Measurements from ENCODE around the gene SLX4IP.
A peak's percentile ranks its signal among the peaks of the same experiment; 100 is the strongest.

SLX4IP gene

DNA sequence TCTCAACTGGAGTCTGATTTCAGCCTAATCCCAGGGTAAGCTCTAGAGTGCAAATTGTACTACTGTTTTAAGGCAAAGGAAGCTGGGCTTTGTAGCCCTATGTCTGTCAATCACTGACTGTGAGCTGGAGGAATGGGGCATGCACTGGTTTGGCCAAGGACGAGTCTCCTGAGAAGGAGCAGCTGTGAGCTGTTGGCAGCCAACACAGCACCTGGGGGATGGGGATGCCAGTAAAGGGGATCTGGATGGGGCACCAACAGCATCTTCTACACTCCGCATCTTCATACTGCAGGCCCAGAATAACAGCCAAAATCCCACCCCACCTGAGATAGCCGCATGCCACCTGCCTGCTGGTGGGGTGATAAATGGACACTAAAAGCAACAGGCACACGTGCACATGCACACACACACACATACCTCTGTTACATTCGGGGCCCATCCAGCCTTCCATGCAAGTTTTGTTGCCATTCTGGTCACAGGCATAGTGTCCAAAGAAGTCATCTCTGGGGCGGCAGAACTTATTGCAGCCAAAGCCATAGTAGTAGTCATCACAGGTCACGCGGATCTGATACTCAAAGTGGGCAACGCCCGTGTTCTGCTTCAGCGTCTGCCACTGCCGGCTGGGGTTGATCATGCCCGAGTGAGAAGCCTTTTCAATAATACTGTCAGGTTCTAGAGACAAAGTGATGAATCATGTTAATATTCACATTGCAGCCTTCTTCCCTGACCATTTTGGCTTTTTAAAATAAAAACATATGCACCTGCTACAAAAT lies 223.1 kb downstream of the SLX4IP start:
- Histone ChIP-seq H3K18ac (ENCODE audit: low read length) (no peak overlapping the region), H2AK5ac (ENCODE audit: low read length) (no peak overlapping the region), H3K56ac (ENCODE audit: low read length) (no peak overlapping the region), H3K23ac (ENCODE audit: low read length) (no peak overlapping the region), H3K9ac (ENCODE audit: low read length) (no peak overlapping the region), H3K79me1 (ENCODE audit: low read length) (peaks cover 6% of the 10 kb centered on the region), H4K5ac (ENCODE audit: low read length) (no peak overlapping the region), H3K27ac (ENCODE audit: low read depth, low read length) (no peak overlapping the region), H4K8ac (ENCODE audit: low read depth, low read length) (no peak overlapping the region), H3K4me2 (ENCODE audit: low read length) (no peak overlapping the region), H3K4me1 (ENCODE audit: control insufficient read depth, low read depth, low read length) (peaks cover 22% of the 10 kb centered on the region), H3K4ac (ENCODE audit: low read depth, low read length) (no peak overlapping the region), H2BK120ac (ENCODE audit: low read depth, low read length) (no peak overlapping the region), H3K4me3 (ENCODE audit: low read length) (no peak overlapping the region), H3K36me3 (ENCODE audit: control insufficient read depth, insufficient read depth, low read length) (no peaks in the 10 kb centered on the region), H2BK15ac (replicated peaks; ENCODE audit: low read depth) (no peak overlapping the region), H3K27me3 (ENCODE audit: insufficient read depth, low read length, poor library complexity) (no peaks in the 10 kb centered on the region), H2BK5ac (ENCODE audit: low read length) (no peak overlapping the region), H3K79me2 (ENCODE audit: control insufficient read depth, insufficient read depth, low read length) (peaks cover 8% of the 10 kb centered on the region)
- DNase-seq = no peak
- WGBS (ENCODE audit: extremely low coverage, insufficient coverage, low lambda C conversion rate) = no CpG with 5 or more reads among the region's 13 CpGs

DNA sequence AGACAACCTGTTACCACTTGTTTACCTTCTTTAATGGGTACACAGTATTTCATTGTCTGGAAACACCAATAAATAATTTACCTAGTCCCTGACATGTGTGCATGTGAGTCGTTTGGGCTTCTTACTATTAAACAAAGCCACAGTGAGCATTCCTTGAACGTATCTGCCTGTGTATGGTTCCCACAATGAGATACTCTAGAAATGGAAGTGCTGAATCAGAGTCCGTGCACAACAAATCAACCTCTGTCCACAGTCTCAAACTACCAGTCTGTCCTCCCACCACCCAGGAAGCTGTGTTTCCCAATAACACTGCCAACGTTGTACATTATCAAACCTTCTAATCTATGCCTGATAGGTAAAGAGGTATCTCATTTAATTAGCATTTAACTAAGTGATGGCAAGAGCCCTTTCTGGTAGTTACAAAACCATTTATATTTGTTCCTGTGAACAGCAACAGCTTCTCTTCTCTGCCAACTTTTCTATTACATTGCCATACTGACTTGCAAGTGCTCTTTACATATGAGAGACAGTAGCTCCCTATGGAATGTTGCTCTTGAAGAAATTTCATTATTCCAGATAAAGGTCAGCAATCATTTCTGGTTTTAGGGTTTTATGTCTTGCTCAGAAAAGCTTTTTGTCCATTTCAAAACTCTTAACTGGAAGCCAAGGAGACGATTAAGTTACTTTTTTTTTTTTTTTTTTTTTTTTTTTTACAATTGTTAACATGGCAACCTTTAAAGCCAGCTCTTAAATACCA lies 223.9 kb downstream of the SLX4IP start:
- no peak overlapping the region for H4K5ac ChIP-seq (ENCODE audit: low read length)
- H2BK5ac ChIP-seq (ENCODE audit: low read length) = no peak overlapping the region
- no peak overlapping the region for H2AK5ac ChIP-seq (ENCODE audit: low read length)
- no peaks in the 10 kb centered on the region for H3K36me3 ChIP-seq (ENCODE audit: control insufficient read depth, insufficient read depth, low read length)
- no peak overlapping the region for H2BK15ac ChIP-seq (replicated peaks; ENCODE audit: low read depth)
- no peak overlapping the region for H3K9ac ChIP-seq (ENCODE audit: low read length)
- H3K18ac ChIP-seq (ENCODE audit: low read length) = no peak overlapping the region
- peaks cover 28% of the 10 kb centered on the region for H3K4me1 ChIP-seq (ENCODE audit: control insufficient read depth, low read depth, low read length)
- no peaks in the 10 kb centered on the region for H3K27me3 ChIP-seq (ENCODE audit: insufficient read depth, low read length, poor library complexity)
- peaks cover 7% of the 10 kb centered on the region for H3K79me1 ChIP-seq (ENCODE audit: low read length)
- H3K4me3 ChIP-seq (ENCODE audit: low read length) = no peak overlapping the region
- no peak overlapping the region for H3K56ac ChIP-seq (ENCODE audit: low read length)
- H2BK120ac ChIP-seq (ENCODE audit: low read depth, low read length) = no peak overlapping the region
- H3K79me2 ChIP-seq (ENCODE audit: control insufficient read depth, insufficient read depth, low read length) = peaks cover 9% of the 10 kb centered on the region
- no peak for DNase-seq
- H3K23ac ChIP-seq (ENCODE audit: low read length) = no peak overlapping the region
- H3K27ac ChIP-seq (ENCODE audit: low read depth, low read length) = no peak overlapping the region
- WGBS (ENCODE audit: extremely low coverage, insufficient coverage, low lambda C conversion rate) = no CpG with 5 or more reads among the region's 5 CpGs
- no peak overlapping the region for H3K4ac ChIP-seq (ENCODE audit: low read depth, low read length)
- no peak overlapping the region for H3K4me2 ChIP-seq (ENCODE audit: low read length)
- H4K8ac ChIP-seq (ENCODE audit: low read depth, low read length) = no peak overlapping the region

DNA sequence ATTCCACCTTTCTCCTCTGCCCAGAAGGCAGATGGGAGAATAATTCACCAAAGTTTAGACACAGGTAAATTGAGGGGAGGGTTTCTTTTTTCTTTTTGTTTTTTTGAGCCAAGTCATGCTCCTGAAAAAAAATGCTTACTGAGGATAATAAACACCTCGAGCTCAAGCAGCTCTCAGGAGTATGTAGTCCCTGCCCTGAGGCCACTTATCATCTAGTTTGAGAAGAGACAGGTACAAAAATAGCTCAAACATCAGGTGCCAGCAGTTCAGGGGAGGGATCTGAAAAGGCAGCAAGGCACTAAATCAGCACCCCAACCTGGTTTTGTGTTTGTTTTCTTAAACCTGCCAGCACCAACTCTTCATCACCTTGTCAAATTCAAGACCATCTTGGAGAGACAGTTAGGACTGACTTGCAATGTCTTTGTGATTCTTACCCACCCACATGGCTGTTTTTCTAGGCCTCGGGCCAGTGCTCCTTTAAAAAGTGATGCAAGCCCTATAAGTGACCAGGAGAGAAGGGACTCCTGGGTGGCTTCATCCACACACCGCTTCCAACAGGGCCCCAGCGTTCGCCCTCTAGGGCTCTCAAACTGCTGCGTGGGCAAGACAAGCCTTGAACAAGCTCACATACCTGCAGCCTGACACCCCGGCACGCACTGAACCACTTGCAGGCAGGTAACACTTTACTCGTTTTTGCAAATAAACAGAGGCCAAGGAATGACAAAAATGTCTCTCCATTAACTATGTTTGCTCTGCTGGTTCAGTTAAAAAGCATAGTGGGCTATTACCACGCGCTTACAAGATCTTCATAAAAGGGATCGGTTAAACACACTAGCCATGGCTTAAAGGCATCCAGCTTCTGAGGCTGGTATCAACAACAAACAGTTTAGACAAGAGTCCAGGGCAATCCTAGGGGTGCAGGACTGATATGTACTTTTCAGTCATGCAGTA lies 224.8 kb downstream of the SLX4IP start:
- Histone ChIP-seq H2BK5ac (ENCODE audit: low read length) (peak overlapping the region; percentile 9), H4K5ac (ENCODE audit: low read length) (no peak overlapping the region), H2AK5ac (ENCODE audit: low read length) (peak overlapping the region; percentile 27), H3K27me3 (ENCODE audit: insufficient read depth, low read length, poor library complexity) (no peaks in the 10 kb centered on the region), H3K18ac (ENCODE audit: low read length) (no peak overlapping the region), H2BK15ac (replicated peaks; ENCODE audit: low read depth) (no peak overlapping the region), H4K8ac (ENCODE audit: low read depth, low read length) (no peak overlapping the region), H2BK120ac (ENCODE audit: low read depth, low read length) (no peak overlapping the region), H3K36me3 (ENCODE audit: control insufficient read depth, insufficient read depth, low read length) (no peaks in the 10 kb centered on the region), H3K4me2 (ENCODE audit: low read length) (no peak overlapping the region), H3K4ac (ENCODE audit: low read depth, low read length) (no peak overlapping the region), H3K56ac (ENCODE audit: low read length) (peak overlapping the region; percentile 58), H3K27ac (ENCODE audit: low read depth, low read length) (peak overlapping the region; percentile 0), H3K4me3 (ENCODE audit: low read length) (no peak overlapping the region), H3K4me1 (ENCODE audit: control insufficient read depth, low read depth, low read length) (peaks cover 26% of the 10 kb centered on the region), H3K79me2 (ENCODE audit: control insufficient read depth, insufficient read depth, low read length) (peaks cover 9% of the 10 kb centered on the region), H3K23ac (ENCODE audit: low read length) (no peak overlapping the region), H3K9ac (ENCODE audit: low read length) (no peak overlapping the region), H3K79me1 (ENCODE audit: low read length) (peaks cover 7% of the 10 kb centered on the region)
- peak; percentile 67 for DNase-seq
- no CpG with 5 or more reads among the region's 12 CpGs for WGBS (ENCODE audit: extremely low coverage, insufficient coverage, low lambda C conversion rate)

DNA sequence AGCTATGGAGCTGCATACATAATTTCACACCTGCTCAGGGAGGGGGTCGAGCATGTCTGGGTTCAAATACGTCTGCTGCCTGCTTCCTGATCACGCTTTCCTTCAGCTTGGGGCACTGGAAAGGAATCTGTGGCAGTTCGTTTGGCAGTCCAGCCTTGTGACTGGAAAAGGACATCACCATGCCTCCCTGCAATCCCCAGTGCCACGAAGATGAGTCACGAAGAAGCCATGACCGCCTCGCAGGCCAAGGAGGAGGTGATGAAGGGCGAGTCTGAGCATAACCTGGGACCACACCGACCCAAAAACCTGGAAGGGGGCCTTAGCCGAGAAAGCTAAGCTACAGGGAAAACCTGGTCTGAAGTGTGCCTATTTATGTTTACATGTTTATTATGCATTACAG lies 225.6 kb downstream of the SLX4IP start:
- Histone ChIP-seq H2BK15ac (replicated peaks; ENCODE audit: low read depth) (no peak overlapping the region), H3K9ac (ENCODE audit: low read length) (no peak overlapping the region), H3K23ac (ENCODE audit: low read length) (peak overlapping the region; percentile 7), H3K79me2 (ENCODE audit: control insufficient read depth, insufficient read depth, low read length) (peaks cover 11% of the 10 kb centered on the region), H2AK5ac (ENCODE audit: low read length) (peak overlapping the region; percentile 27), H2BK120ac (ENCODE audit: low read depth, low read length) (no peak overlapping the region), H3K4ac (ENCODE audit: low read depth, low read length) (no peak overlapping the region), H2BK5ac (ENCODE audit: low read length) (peak overlapping the region; percentile 43), H3K36me3 (ENCODE audit: control insufficient read depth, insufficient read depth, low read length) (no peaks in the 10 kb centered on the region), H4K8ac (ENCODE audit: low read depth, low read length) (no peak overlapping the region), H3K4me2 (ENCODE audit: low read length) (no peak overlapping the region), H3K27me3 (ENCODE audit: insufficient read depth, low read length, poor library complexity) (no peaks in the 10 kb centered on the region), H4K5ac (ENCODE audit: low read length) (no peak overlapping the region), H3K79me1 (ENCODE audit: low read length) (peaks cover 7% of the 10 kb centered on the region), H3K4me1 (ENCODE audit: control insufficient read depth, low read depth, low read length) (peaks cover 28% of the 10 kb centered on the region), H3K27ac (ENCODE audit: low read depth, low read length) (peak overlapping the region; percentile 0), H3K56ac (ENCODE audit: low read length) (peak overlapping the region; percentile 58), H3K4me3 (ENCODE audit: low read length) (no peak overlapping the region), H3K18ac (ENCODE audit: low read length) (no peak overlapping the region)
- DNase-seq = peak; percentile 57
- no CpG with 5 or more reads among the region's 11 CpGs for WGBS (ENCODE audit: extremely low coverage, insufficient coverage, low lambda C conversion rate)

DNA sequence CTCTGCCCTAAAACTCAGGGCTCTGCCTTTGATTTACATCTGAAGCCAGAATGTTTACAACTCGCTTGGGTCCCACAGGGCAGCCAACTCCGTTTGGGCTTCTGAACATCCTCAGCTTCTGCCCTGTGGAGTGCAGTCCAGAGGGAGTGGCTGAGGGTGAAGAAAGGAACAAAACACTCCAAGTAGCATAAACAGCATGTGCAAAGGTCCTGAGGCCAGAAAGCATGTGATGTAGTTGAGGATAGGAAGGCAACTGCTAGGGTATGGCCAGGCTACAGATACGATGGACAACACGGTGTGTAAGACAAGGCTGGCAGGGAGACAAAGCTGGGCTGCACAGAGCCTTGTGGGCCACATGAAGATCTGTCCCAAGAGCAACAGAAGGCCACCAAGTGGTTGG lies 226.2 kb downstream of the SLX4IP start:
- peaks cover 34% of the 10 kb centered on the region for H3K4me1 ChIP-seq (ENCODE audit: control insufficient read depth, low read depth, low read length)
- no peak overlapping the region for H3K9ac ChIP-seq (ENCODE audit: low read length)
- H4K5ac ChIP-seq (ENCODE audit: low read length) = no peak overlapping the region
- DNase-seq = no peak
- no peaks in the 10 kb centered on the region for H3K27me3 ChIP-seq (ENCODE audit: insufficient read depth, low read length, poor library complexity)
- no peak overlapping the region for H2BK5ac ChIP-seq (ENCODE audit: low read length)
- no peaks in the 10 kb centered on the region for H3K36me3 ChIP-seq (ENCODE audit: control insufficient read depth, insufficient read depth, low read length)
- peaks cover 7% of the 10 kb centered on the region for H3K79me1 ChIP-seq (ENCODE audit: low read length)
- no peak overlapping the region for H3K23ac ChIP-seq (ENCODE audit: low read length)
- H2BK15ac ChIP-seq (replicated peaks; ENCODE audit: low read depth) = no peak overlapping the region
- no peak overlapping the region for H2BK120ac ChIP-seq (ENCODE audit: low read depth, low read length)
- H4K8ac ChIP-seq (ENCODE audit: low read depth, low read length) = no peak overlapping the region
- peaks cover 12% of the 10 kb centered on the region for H3K79me2 ChIP-seq (ENCODE audit: control insufficient read depth, insufficient read depth, low read length)
- no peak overlapping the region for H3K18ac ChIP-seq (ENCODE audit: low read length)
- no peak overlapping the region for H2AK5ac ChIP-seq (ENCODE audit: low read length)
- H3K4ac ChIP-seq (ENCODE audit: low read depth, low read length) = no peak overlapping the region
- no CpG with 5 or more reads among the region's 4 CpGs for WGBS (ENCODE audit: extremely low coverage, insufficient coverage, low lambda C conversion rate)
- H3K4me3 ChIP-seq (ENCODE audit: low read length) = no peak overlapping the region
- H3K56ac ChIP-seq (ENCODE audit: low read length) = no peak overlapping the region
- H3K4me2 ChIP-seq (ENCODE audit: low read length) = no peak overlapping the region
- no peak overlapping the region for H3K27ac ChIP-seq (ENCODE audit: low read depth, low read length)
